Progenitor cell of endocrine pancreas (in vitro differentiated cells): ENCODE measurements around the gene POSTN. TPM values are rescaled to one million over a fixed set of nuclear protein-coding genes. Genes with fewer than 3 reads are reported as not detected.
A peak's percentile ranks its signal among the peaks of the same experiment; 100 is the strongest.

Source experiments
- DNase-seq: peaks from one replicate; pipeline ENCODE4 v3.0.0; 2021; ENCODE audit warnings: low spot score; ENCODE audit not compliant: unreplicated experiment
- H3K27ac Mint-ChIP-seq: 2 replicates; pipeline ENCODE4 v1.8.0; 2021; ENCODE audit warnings: mild to moderate bottlenecking, moderate library complexity, mixed read lengths
- H3K27me3 Mint-ChIP-seq: 2 replicates; pipeline ENCODE4 v1.8.0; 2021; ENCODE audit warnings: mixed read lengths
- H3K36me3 Mint-ChIP-seq: 2 replicates; pipeline ENCODE4 v1.8.0; 2022; ENCODE audit warnings: mixed read lengths; ENCODE audit not compliant: insufficient read depth
- H3K4me1 Mint-ChIP-seq: 2 replicates; pipeline ENCODE4 v1.8.0; 2021; ENCODE audit warnings: low read depth, mixed read lengths
- H3K4me3 Mint-ChIP-seq: 2 replicates; pipeline ENCODE4 v1.8.0; 2021; ENCODE audit warnings: low read depth, mild to moderate bottlenecking, moderate library complexity, mixed read lengths
- H3K9me3 Mint-ChIP-seq: 2 replicates; pipeline ENCODE4 v1.8.0; 2021; ENCODE audit warnings: low read depth, mixed read lengths
- CTCF ChIP-seq: fragments of 200-600 bp; sonication (generic); IDR thresholded peaks from one replicate; pipeline ENCODE4 v1.5.0; 2021; ENCODE audit warnings: antibody characterized with exemption, mild to moderate bottlenecking; ENCODE audit not compliant: unreplicated experiment
- total RNA-seq: library from RNA; stranded (reverse); gene quantifications from 2 replicates; pipeline ENCODE4 v1.2.1, GENCODE V29; 2021

Gene POSTN
- total RNA-seq, 1 donor from 2014 or later, result 1.5 TPM

- DNase-seq, result no peak
- no peaks in the 10 kb centered on the region for H3K9me3 Mint-ChIP-seq
- peaks cover 4% of the 10 kb centered on the region for H3K4me1 Mint-ChIP-seq
- H3K27me3 Mint-ChIP-seq, result no peaks in the 10 kb centered on the region
- peak; percentile 75 for TF ChIP-seq CTCF
- peaks cover 2% of the 10 kb centered on the region for H3K36me3 Mint-ChIP-seq
- H3K27ac Mint-ChIP-seq, result no peak overlapping the region
- H3K4me3 Mint-ChIP-seq, result no peak overlapping the region
These were observed 41.9 kb upstream of the POSTN start for GRCh38 chr13:37640499-37640898.

GRCh38 chr13:37636701-37637100 lies 38.1 kb upstream of the POSTN start:
- Mint-ChIP-seq H3K4me1 (peaks cover 1% of the 10 kb centered on the region), H3K4me3 (no peak overlapping the region), H3K9me3 (no peaks in the 10 kb centered on the region), H3K36me3 (peaks cover 2% of the 10 kb centered on the region), H3K27ac (peak overlapping the region; percentile 9), H3K27me3 (no peaks in the 10 kb centered on the region)
- no peak for DNase-seq
- no peak for TF ChIP-seq CTCF

- DNase-seq, result no peak
- Mint-ChIP-seq H3K27ac (no peak overlapping the region), H3K4me1 (peaks cover 2% of the 10 kb centered on the region), H3K27me3 (no peaks in the 10 kb centered on the region), H3K36me3 (peaks cover 2% of the 10 kb centered on the region), H3K4me3 (no peak overlapping the region), H3K9me3 (no peaks in the 10 kb centered on the region)
- TF ChIP-seq CTCF, result no peak
These were observed 33.7 kb upstream of the POSTN start for GRCh38 chr13:37632294-37632693.

- Mint-ChIP-seq H3K9me3 (no peaks in the 10 kb centered on the region), H3K27ac (no peak overlapping the region), H3K36me3 (no peaks in the 10 kb centered on the region)
These were observed 28.9 kb upstream of the POSTN start for GRCh38 chr13:37627428-37627827.

GRCh38 chr13:37621811-37622361 lies 23.3 kb upstream of the POSTN start:
- Mint-ChIP-seq H3K27ac (no peak overlapping the region), H3K36me3 (no peaks in the 10 kb centered on the region), H3K4me3 (no peak overlapping the region), H3K4me1 (peaks cover 34% of the 10 kb centered on the region), H3K9me3 (peaks cover 10% of the 10 kb centered on the region), H3K27me3 (no peaks in the 10 kb centered on the region)
- DNase-seq, result no peak
- no peak for TF ChIP-seq CTCF

More at GRCh38 chr13:37627428-37627827, 28.9 kb upstream of the POSTN start:
- peaks cover 8% of the 10 kb centered on the region for H3K4me1 Mint-ChIP-seq
- H3K4me3 Mint-ChIP-seq, result no peak overlapping the region
- H3K27me3 Mint-ChIP-seq, result no peaks in the 10 kb centered on the region
- TF ChIP-seq CTCF, result no peak
- no peak for DNase-seq
